PFSK-1 (cell line): ENCODE data around the gene CDC45.

Source experiments
- FOXP2 ChIP-seq: optimal IDR thresholded peaks from 2 replicates; pipeline ENCODE3; 2011; ENCODE audit warnings: borderline replicate concordance, control low read depth, inconsistent platforms; ENCODE audit not compliant: insufficient read depth; ENCODE audit errors: extremely low read length, extremely low read depth
- POLR2AphosphoS5 ChIP-seq: IDR thresholded peaks from 2 replicates; pipeline ENCODE4 v1.6.1; 2012; ENCODE audit warnings: low read depth, mild to moderate bottlenecking, control low read depth, low read length, moderate library complexity
- REST ChIP-seq, 2 experiments: IDR thresholded peaks; 2 replicates each; pipeline versions ENCODE4 v1.6.1 to v1.8.0; 2011 to 2012; ENCODE audit warnings: low read depth in 2 of 2, low read length in 2 of 2, control low read depth in 1 of 2, inconsistent platforms in 1 of 2, mild to moderate bottlenecking in 1 of 2, moderate library complexity in 1 of 2; ENCODE audit not compliant: insufficient read depth in 1 of 2
- SIN3A ChIP-seq: IDR thresholded peaks from 2 replicates; pipeline ENCODE4 v1.6.1; 2012; ENCODE audit warnings: mild to moderate bottlenecking, low read length, moderate library complexity, borderline replicate concordance; ENCODE audit not compliant: insufficient read depth
- TAF1 ChIP-seq: IDR thresholded peaks from 2 replicates; pipeline ENCODE4 v1.6.1; 2012; ENCODE audit warnings: low read length, control low read depth, borderline replicate concordance; ENCODE audit not compliant: insufficient read depth

Gene CDC45

GRCh38 chr22:19499236-19499879 lies 19.6 kb downstream of the CDC45 start:
- TF ChIP-seq TAF1 (no peak), FOXP2 (no peak), POLR2AphosphoS5 (no peak), REST (IDR thresholded peaks at IDR 0.05; ENCODE audit: insufficient read depth in 1 of 2, low read depth in 2 of 2, low read length in 2 of 2) (no peak), SIN3A (no peak)

- TF ChIP-seq TAF1 (no peak), REST (IDR thresholded peaks at IDR 0.05; ENCODE audit: insufficient read depth in 1 of 2, low read depth in 2 of 2, low read length in 2 of 2) (no peak), FOXP2 (no peak), POLR2AphosphoS5 (no peak), SIN3A (no peak)
Observed at GRCh38 chr22:19499880-19500242, 20.1 kb downstream of the CDC45 start.

- TF ChIP-seq TAF1 (no peak), POLR2AphosphoS5 (no peak), REST (IDR thresholded peaks at IDR 0.05; ENCODE audit: insufficient read depth in 1 of 2, low read depth in 2 of 2, low read length in 2 of 2) (no peak), FOXP2 (no peak), SIN3A (no peak)
Observed at GRCh38 chr22:19501897-19502447, 22.3 kb downstream of the CDC45 start.

- TF ChIP-seq FOXP2 = no peak
- no peak for TF ChIP-seq POLR2AphosphoS5
- no peak for TF ChIP-seq REST (IDR thresholded peaks at IDR 0.05; ENCODE audit: insufficient read depth in 1 of 2, low read depth in 2 of 2, low read length in 2 of 2)
- no peak for TF ChIP-seq TAF1
- TF ChIP-seq SIN3A = no peak
Observed at GRCh38 chr22:19503367-19503766, 23.6 kb downstream of the CDC45 start.
